Left lung (tissue), 10 donors: ENCODE measurements around the gene ARHGAP26. TPM values are rescaled to one million over a fixed set of nuclear protein-coding genes. Genes with fewer than 3 reads are reported as not detected.

Experiments
- ATAC-seq: fragments of 200-7000 bp; cut with Tn5 transposase; one replicate; pipeline ENCODE4 v1.9.1; 2020; ENCODE audit warnings: moderate library complexity
- DNase-seq, 4 donors: peaks; one replicate each; pipeline ENCODE4 v3.0.0-alpha.2; 2013 to 2020
- H3K27ac ChIP-seq, 2 donors: fragments of 200-600 bp; sonication (generic) in 1 of 2; one replicate each; pipeline versions ENCODE4 v1.5.0 to v1.8.0; 2020 to 2021
- H3K27me3 ChIP-seq, 2 donors: fragments of 200-600 bp; sonication (generic) in 1 of 2; one replicate each; pipeline versions ENCODE4 v1.5.0 to v1.8.0; 2020 to 2021
- H3K36me3 ChIP-seq, 2 donors: fragments of 200-600 bp; sonication (generic) in 1 of 2; one replicate each; pipeline versions ENCODE4 v1.5.0 to v1.8.0; 2020 to 2021
- H3K4me1 ChIP-seq, 2 donors: fragments of 200-600 bp; one replicate each; pipeline ENCODE4 v1.8.0; 2021
- H3K4me3 ChIP-seq, 2 donors: fragments of 200-600 bp; sonication (generic) in 1 of 2; one replicate each; pipeline versions ENCODE4 v1.5.0 to v1.8.0; 2020 to 2021; ENCODE audit warnings: mild to moderate bottlenecking in 1 of 2
- H3K9me3 ChIP-seq, 2 donors: fragments of 200-600 bp; sonication (generic) in 1 of 2; one replicate each; pipeline versions ENCODE4 v1.5.0 to v1.8.0; 2020 to 2021
- intact Hi-C, 2 donors: fragments of 100-400 bp; cut with DNase I; formaldehyde crosslinking; loops; one replicate each; pipeline versions ENCODE4 v1.11.2 to v1.14.2; 2022
- polyA plus RNA-seq, 6 donors: library from polyadenylated mRNA; unstranded; fragments of 120-200 nt; gene quantifications; one replicate each; pipeline ENCODE4 v1.2.1, GENCODE V29; 2013; ENCODE audit not compliant: insufficient read length in 6 of 6
- total RNA-seq, 2 donors: library from RNA; stranded (reverse); fragmentation: NEBNext Ultra II Directional; extraction: Animal tissue kit (Norgen Biotek cat#: 25700); gene quantifications; one replicate each; pipeline ENCODE4 v1.2.1, GENCODE V29; 2021
- TF ChIP-seq, protein P1 (sequence below), 2 donors: fragments of 200-600 bp; sonication (generic) in 1 of 2; IDR thresholded peaks; one replicate each; pipeline versions ENCODE4 v1.5.0 to v1.8.0; 2021; ENCODE audit warnings: antibody characterized with exemption in 2 of 2
- donor health status: DM: no; HTN: yes; CAD: no.
- donor health status: DM: no; HTN: no; CAD: no.

Gene ARHGAP26
- total and polyA plus RNA-seq, 8 donors = 13.9 to 61.9 (median 14.9) TPM

DNA sequence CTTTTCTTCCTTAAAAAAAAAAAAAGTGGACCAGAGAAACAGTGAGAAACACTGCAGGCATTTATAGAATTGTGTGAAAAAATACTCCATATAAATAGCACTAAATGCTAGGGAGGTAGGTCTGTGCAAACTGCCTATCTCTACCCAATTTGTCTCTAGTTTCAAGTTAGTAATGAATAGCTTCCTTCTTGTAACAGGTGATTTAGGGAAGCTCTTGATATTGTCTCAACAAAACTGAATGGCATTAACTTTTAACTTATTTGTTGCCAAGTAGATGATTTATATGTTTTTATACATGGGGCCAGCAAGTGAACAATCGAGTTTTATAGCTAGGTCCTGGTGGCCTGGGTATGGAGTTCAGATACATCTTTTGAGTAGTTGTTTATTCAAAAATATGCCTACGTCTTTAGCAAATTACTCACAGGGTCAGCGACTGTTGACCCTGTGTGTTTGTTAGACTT lies 349.7 kb downstream of the ARHGAP26 start:
- H3K27ac ChIP-seq = peak overlapping the region in 1 of 2 donors; percentile 78
- no peaks in the 10 kb centered on the region for H3K27me3 ChIP-seq
- H3K4me1 ChIP-seq = peaks cover 0 to 34% of the 10 kb centered on the region in 2 donors
- peaks cover 0 to 8% of the 10 kb centered on the region in 2 donors for H3K36me3 ChIP-seq
- ATAC-seq (no peak), DNase-seq (no peak)
- no peak overlapping the region for H3K4me3 ChIP-seq
- TF ChIP-seq, protein P1, sequence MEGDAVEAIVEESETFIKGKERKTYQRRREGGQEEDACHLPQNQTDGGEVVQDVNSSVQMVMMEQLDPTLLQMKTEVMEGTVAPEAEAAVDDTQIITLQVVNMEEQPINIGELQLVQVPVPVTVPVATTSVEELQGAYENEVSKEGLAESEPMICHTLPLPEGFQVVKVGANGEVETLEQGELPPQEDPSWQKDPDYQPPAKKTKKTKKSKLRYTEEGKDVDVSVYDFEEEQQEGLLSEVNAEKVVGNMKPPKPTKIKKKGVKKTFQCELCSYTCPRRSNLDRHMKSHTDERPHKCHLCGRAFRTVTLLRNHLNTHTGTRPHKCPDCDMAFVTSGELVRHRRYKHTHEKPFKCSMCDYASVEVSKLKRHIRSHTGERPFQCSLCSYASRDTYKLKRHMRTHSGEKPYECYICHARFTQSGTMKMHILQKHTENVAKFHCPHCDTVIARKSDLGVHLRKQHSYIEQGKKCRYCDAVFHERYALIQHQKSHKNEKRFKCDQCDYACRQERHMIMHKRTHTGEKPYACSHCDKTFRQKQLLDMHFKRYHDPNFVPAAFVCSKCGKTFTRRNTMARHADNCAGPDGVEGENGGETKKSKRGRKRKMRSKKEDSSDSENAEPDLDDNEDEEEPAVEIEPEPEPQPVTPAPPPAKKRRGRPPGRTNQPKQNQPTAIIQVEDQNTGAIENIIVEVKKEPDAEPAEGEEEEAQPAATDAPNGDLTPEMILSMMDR (IDR thresholded peaks at IDR 0.05) = no peak
- no peaks in the 10 kb centered on the region for H3K9me3 ChIP-seq
- intact Hi-C loops = loop anchor here in 1 of 2 donors (10.0 kb wide), 1 partner anchor 55 kb away; no protein-coding TSS in a partner anchor

DNA sequence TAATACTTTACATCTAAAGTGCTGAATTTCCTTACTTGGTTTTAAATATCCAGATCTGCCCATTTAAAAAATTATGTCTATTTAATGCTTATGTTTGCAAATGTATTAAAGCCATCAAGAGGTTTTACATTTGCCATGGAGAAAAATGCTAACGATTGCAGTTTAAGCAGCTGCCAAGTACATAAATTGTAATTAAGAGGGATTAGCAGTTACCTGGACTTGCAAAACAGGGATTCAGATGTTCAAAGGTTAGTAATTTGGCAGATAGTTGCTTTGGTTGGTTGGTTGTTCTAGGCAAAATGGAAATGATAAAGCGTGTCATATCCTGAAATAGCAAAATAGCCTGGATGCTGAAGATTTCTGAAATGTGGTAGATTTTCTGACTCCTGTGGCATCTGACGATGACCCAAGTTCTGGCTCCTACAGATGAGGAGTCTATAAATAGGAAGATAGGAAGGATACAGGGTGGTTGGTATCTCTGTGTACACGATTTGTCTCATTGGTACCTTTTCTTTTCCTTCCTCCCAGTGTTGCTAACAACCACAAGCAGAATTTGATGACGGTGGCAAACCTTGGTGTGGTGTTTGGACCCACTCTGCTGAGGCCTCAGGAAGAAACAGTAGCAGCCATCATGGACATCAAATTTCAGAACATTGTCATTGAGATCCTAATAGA lies 350.4 kb downstream of the ARHGAP26 start:
- no peak for ATAC-seq

DNA sequence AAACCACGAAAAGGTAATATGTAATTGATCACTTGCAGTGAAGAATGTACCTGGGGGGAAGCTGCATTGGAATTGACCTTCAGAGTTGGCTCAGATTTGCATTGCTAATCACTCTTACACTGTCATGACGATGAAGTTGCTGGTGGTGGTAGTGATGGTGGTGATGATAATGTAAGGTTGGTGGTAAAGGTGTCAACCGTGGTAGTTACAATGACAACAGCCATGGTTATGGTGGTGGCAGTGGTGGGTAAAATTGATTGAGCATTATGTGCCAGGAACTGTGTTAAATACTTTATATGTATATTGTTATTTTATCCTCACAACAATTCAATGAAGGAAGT lies 350.9 kb downstream of the ARHGAP26 start:
- intact Hi-C loops = loop anchor here in 1 of 2 donors (10.0 kb wide), 1 partner anchor 56 kb away; no protein-coding TSS in a partner anchor
- ATAC-seq = no peak
- H3K27me3 ChIP-seq = no peaks in the 10 kb centered on the region

More for the DNA sequence above, 350.4 kb downstream of the ARHGAP26 start:
- H3K4me3 ChIP-seq = no peak overlapping the region
- H3K36me3 ChIP-seq = peaks cover 0 to 8% of the 10 kb centered on the region in 2 donors
- intact Hi-C loops = loop anchor here in 1 of 2 donors (10.0 kb wide), 1 partner anchor 56 kb away; no protein-coding TSS in a partner anchor
- TF ChIP-seq, protein P1 (IDR thresholded peaks at IDR 0.05) = no peak
- no peaks in the 10 kb centered on the region for H3K27me3 ChIP-seq
- H3K27ac ChIP-seq = no peak overlapping the region
- no peaks in the 10 kb centered on the region for H3K9me3 ChIP-seq
- peaks cover 0 to 40% of the 10 kb centered on the region in 2 donors for H3K4me1 ChIP-seq
- no peak for DNase-seq

DNA sequence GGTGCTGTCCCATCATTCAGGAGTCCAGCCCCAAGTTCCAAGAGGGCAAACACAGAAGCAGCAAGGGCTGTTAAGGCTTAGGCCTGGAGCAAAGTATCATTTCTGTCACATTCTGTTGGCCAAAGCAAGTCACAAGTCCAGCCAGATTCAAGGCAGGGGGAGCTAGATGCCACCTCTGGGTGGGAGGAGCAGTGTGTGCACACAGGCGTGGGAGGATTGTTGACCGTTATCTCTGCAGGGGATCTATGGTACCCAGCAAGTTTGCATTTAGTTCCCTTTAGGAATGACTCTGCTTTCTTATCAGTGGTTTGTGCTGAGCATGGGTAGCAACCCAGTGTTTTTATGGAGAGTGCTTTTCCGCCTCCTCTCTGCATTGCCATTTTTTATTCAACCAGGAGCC lies 354.4 kb downstream of the ARHGAP26 start:
- intact Hi-C loops = loop anchor here in 1 of 2 donors (10.0 kb wide), 1 partner anchor 60 kb away; no protein-coding TSS in a partner anchor
- Histone ChIP-seq H3K36me3 (peaks cover 0 to 8% of the 10 kb centered on the region in 2 donors), H3K4me3 (no peak overlapping the region), H3K9me3 (no peaks in the 10 kb centered on the region), H3K27me3 (no peaks in the 10 kb centered on the region), H3K27ac (peak overlapping the region in 1 of 2 donors; percentile 11), H3K4me1 (peaks cover 0 to 37% of the 10 kb centered on the region in 2 donors)
- no peak for DNase-seq
- TF ChIP-seq, protein P1 (IDR thresholded peaks at IDR 0.05) = no peak
- no peak for ATAC-seq

More for the DNA sequence above, 350.9 kb downstream of the ARHGAP26 start:
- peaks cover 0 to 8% of the 10 kb centered on the region in 2 donors for H3K36me3 ChIP-seq
- peaks cover 0 to 46% of the 10 kb centered on the region in 2 donors for H3K4me1 ChIP-seq
- no peaks in the 10 kb centered on the region for H3K9me3 ChIP-seq
- no peak for DNase-seq
- TF ChIP-seq, protein P1 (IDR thresholded peaks at IDR 0.05) = no peak
- no peak overlapping the region for H3K27ac ChIP-seq
- H3K4me3 ChIP-seq = no peak overlapping the region
